MV-4-11 (cell line): ENCODE measurements around the gene MT1B.

Source experiments
- DNase-seq: peaks from one replicate; lab custom pipeline; 2025; lab: John Stamatoyannopoulos, UW

Gene MT1B

DNA sequence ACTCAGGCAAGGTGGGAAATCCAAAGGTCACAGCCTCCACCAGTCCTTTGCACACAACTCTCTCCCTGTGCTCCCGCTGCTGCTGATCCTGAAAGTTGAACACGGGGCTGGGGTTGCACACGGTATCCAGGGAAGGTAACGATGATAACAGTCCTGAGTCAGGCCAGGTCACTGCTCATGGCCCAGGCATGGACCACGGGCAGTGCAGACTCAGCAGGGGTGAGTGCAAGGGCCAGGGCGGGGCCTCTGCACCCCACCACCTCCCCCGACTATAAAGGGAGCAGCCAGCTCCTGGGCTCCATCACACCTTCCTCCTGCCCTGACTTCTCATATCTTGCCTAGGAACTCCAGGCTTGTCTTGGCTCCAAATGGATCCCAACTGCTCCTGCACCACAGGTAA is at the start of gene MT1B:
TSS of gene MT1B (plus strand) at position 301 of the 400 bp plus-strand sequence. CDS start at position 369, 68 bp downstream.
- no peak for DNase-seq

DNA sequence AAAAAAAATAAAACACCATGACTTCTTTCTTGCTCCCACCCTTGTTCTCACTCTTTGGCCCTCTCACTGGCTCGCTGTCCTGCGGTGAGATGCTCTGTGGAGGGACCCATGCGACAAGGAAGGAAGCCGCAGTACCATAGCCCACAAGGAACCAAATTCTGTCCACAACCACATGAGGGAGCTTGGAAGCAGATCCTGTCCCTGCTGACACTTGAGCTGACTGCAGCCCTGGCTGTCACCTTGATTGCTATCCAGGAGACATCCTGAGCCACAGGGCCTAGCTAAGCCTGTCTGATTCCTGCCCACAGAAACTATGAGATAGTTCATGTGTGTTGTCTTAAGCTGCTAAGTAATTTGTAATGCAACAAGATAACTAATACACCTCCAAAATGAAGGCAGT is 48.1 kb upstream of the MT1B start:
- peak; percentile 51 for DNase-seq

DNA sequence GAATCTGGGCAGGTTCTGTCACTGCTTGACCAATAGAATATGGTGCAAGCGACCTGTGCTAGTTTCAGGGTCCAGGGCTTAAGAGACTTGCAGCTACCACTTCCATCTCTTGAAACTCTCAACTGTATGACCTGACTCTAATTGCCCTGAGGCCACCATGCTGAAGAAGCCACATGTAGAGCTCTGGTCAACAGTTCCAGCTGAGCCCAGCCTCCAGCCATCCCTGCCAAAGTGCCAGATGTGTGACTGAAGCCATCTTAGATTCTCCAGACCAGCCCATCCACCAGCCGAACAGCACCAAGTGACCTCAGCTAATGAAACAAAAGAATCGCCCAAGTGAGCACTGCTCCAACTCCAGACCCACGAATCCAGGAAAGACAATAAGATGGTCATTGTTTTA is 46.7 kb upstream of the MT1B start:
- DNase-seq = no peak

DNA sequence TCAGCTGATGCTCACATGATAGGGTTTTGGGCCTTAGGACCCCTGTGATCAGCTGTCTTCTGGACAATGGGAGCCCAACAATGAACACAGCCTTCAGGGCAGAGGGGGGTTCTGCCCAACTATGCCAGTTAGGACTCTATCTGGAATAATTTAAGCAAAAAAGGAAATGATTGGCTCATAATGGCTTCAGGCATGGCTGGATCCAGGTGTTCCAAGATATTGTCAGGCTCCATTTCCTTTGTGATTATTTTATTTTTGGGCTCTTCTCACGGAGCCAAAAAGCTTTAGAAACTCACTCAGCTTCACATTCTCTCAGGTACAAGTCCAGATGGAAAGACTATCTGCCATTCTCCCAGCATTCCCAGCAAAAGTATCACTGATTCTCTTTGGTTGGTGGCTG is 46.2 kb upstream of the MT1B start:
- DNase-seq = no peak

DNA sequence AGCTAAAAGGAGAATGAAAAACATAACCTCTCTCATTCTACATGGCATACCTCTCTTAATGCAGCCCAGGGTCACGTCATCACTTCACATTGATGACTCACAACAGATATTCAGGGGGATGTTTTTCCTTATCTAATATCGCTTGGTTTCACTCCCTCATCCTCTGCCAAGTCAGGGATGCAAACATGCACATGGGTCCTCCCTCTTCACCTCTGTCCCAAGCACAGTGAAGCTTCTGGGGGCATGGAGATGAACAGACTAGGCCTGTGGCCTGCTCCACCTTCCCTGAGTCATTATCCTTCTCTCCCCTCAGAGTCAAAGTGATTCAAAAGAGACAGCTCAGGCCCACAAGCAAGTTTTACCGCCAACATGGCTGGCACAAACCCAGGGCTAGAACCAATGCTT is 45.6 kb upstream of the MT1B start:
- DNase-seq = no peak

DNA sequence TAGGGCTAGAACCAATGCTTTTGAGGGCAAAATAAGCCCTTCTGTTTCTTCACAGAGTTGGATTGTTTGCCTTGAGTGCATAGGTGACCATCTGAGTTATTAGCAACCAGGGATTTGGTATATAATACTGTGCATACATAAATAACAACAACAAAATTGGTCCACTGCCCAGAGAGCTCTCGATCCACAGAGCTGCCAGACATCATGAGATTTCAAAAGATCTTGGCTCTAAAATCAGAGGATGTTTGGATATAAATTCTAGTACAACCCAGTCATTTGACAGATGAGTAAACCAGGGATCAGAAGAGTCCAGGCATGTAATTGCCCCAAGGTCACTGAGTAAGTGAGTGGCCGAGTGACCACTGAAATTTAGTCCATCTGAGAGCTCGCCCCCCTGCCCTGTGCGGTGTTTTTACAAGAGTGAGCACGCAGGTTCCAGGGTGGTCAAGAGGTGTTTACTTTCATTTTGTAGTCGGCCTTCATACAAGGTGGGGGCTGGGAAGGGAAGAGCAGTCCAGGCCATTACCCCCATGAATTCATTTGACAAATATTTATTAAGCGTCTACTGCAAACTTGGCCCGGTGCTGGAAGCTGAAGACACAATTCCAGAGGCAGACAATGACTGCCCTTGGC is 45.1 kb upstream of the MT1B start:
- DNase-seq = no peak

DNA sequence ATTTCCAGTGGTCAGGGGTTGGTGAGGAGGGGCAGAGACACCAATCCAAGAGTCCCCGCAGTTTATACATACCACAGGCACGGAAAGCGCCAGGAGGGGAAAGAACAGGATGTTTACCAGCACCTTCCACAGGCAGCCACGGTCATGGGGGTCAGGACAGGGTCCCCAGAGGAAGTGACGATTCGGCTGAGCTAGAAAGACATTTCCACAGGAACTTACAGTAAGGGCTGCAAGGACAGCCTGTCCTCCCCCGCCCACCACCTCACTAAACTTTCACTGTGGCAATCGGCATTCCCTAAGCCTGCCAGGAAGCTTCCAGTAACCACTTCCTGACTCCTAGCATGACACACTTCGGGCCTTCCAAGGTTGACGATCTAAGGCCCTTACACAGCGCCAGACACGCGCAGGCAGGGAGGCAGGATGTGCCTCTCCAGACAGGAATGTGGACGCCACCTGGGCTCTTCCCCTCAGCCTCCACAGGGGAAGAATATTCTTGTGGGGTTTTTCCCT is 44.5 kb upstream of the MT1B start:
- peak; percentile 4 for DNase-seq

DNA sequence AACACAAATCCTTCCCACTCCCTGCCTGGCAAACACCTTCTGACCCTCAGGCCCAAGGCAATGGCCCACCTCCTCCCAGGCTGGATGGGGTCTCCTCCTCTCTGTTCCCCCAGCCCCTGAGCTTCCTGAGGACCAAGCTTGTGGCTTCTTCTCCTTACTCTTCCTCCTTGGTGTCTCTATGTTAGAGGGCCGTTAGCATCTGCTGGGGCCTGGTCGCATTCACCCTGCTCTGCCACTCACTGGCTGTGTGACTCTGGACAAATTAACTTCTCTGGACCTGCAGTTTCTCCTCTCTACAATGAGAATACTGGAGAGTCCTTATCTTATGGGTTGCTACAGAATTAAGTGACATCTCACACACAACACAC is 44.0 kb upstream of the MT1B start:
- no peak for DNase-seq

DNA sequence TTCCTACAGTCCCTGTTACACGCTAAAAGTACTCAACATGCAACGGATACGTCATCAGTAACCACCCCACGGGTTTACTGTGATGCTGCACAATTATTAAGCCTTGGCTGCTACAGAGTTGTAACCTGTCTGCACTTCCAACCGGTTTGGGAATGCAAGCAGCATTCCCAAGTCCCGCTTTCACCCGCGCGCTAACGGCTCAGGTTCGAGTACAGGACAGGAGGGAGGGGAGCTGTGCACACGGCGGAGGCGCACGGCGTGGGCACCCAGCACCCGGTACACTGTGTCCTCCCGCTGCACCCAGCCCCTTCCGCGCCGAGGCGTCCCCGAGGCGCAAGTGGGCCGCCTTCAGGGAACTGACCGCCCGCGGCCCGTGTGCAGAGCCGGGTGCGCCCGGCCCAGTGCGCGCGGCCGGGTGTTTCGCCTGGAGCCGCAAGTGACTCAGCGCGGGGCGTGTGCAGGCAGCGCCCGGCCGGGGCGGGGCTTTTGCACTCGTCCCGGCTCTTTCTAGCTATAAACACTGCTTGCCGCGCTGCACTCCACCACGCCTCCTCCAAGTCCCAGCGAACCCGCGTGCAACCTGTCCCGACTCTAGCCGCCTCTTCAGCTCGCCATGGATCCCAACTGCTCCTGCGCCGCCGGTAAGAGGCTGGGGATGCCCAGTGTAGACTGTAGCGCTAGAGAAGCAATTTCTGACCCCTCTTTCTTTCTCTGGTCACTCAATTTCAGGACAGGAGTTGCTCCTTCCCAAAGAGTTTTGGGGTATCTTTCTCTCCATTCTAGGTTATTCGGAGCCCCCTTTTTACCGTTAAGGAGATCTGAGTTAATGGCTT is 43.4 kb upstream of the MT1B start, which contains the start of gene MT2A:
TSS of gene MT2A (plus strand) at position 542 of the 833 bp plus-strand sequence. CDS start at position 614, 72 bp downstream.
- peak; percentile 96 for DNase-seq

DNA sequence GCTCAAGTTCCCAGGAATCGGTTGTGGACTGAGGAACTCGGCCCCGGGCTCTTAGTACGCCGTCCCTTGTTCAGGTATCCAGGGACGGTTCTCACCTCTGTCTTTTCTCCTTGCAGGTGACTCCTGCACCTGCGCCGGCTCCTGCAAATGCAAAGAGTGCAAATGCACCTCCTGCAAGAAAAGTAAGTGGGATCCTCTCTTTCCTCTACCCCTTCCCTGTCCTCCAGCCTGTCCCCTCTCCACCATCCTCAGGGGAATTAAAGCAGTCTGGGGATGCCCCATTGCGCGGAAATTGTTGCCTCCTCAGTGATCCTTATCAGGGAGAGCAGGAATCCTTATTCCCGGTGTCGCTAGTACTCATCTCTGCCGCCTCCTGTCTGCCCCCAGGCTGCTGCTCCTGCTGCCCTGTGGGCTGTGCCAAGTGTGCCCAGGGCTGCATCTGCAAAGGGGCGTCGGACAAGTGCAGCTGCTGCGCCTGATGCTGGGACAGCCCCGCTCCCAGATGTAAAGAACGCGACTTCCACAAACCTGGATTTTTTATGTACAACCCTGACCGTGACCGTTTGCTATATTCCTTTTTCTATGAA is 42.7 kb upstream of the MT1B start:
- DNase-seq = no peak

DNA sequence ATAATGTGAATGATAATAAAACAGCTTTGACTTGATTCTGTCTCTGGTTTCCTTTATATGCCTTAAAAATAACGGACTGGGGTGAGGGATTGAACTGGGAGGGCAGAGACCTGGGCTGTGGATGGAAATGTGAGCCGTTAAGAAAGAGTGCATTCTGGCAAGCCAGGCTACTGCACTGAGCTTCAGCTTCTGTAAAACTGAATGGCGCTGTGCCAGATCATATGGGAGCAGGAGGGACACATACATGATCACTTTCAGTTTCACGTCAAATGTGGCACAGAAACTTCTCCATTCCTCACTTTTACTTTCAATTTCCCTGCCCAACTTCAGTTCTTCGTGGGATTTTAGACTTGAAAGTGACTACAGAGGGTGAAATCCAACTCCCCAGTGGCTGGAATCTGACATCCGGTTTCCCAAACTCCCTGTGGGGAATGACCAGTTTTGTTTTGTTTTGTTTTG is 42.2 kb upstream of the MT1B start:
- peak; percentile 97 for DNase-seq

DNA sequence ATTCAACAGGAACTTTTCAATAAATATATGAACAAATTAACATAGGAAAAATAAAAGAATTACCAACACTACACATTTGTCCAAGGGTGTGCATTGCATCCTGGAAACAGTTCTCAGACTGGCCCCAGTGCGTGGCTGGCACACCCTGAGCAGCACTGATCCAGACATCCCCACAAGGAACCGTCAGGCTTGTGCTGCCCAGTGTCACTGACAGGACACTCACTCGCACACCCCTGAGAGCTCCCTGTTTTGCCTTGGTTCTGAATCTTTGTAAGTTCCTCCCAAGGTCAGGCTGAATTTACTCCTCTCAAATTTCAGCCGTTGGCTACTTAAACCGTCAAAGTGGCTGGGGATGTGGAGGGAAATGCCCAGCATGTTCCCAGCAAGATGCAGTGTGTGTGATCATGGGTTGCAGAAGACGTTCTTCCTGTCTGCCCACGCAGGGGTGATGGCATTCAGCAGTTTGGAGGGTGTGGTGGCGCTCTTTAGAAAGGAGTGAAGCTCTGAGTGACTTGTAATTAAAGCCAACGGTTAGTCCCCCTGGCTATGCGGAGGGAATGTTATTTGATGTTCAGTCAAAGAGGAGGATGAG is 41.6 kb upstream of the MT1B start:
- DNase-seq = peak; percentile 43

DNA sequence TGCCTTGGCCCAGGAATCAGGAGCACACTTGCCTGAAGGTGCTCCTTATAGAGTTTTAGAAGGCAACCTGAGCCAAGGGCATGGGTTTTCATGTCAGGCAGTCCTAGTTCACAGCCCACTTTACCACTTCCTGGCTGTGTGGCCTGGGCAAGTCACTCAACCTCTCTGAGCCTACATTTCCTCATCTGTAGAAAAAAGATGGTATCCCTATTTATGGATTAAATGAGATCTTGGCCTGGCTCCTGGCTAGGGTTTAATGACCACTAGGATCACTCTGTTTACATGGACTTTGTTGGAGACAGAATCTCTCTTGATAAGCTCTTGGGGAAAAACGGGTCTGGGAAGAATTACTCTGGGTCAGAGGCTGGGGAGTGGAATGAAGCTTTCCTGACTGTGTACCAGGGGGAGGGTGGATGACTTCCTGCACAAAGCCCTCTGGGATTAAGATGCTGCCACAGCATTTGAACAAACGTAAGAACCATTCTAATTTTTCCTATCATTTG is 41.0 kb upstream of the MT1B start:
- no peak for DNase-seq

DNA sequence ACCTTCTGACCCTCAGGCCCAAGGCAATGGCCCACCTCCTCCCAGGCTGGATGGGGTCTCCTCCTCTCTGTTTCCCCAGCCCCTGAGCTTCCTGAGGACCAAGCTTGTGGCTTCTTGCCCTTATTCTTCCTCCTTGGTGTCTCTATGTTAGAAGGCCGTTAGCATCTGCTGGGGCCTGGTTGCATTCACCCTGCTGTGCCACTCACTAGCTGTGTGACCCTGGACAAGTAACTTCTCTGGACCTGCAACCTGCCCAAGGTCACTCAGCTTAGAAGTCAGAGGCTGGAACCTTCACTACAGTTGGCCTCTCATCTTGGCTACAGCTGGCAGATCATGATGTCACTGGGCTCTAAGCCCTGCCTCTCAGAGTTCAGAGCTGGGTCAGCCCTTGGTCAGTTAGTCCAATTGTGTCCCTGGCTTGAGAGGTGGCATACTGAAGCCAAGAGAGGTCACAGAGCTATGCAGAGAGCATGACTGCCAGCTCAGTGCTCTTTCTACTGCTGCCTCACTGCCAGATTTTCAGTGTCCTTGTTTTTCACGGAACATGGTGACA is 40.3 kb upstream of the MT1B start:
- no peak for DNase-seq

DNA sequence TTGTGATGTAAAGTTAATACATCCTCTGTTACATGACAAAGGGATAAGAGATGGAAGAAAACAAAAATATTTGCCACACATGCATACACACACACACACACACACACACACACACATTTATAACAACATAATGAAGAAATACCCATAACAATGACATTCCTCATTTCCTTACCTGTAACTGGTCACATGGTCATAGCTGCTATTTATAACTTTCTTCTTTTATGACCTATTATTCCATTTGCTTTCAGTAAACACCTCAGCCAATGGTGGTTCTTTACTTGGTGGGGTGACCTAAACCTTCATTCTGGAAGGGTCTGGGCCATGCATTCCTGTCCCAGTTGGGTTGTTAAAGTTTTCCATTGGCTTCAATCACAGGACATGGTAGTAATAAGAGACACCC is 38.0 kb upstream of the MT1B start:
- DNase-seq = no peak

DNA sequence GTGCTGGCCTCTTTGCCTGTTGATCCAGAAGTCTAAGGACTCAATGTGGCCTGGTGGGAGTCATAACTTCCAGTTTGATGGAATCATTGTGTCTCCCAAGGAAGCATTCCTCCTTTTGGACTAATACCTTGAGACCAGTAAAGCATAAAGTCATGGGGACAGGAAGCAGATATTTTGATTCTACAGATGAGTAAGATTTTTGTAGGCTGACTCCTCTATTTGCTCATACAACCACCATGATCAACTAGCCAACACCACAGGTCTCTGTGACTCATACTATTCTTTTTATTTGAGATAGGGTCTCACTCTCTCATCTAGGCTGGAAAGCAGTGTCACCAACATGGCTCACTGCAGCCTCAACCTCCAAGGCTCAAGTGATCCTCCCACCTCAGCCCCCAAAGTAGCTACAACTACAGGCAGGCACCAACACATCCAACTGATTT is 37.1 kb upstream of the MT1B start:
- DNase-seq = no peak

DNA sequence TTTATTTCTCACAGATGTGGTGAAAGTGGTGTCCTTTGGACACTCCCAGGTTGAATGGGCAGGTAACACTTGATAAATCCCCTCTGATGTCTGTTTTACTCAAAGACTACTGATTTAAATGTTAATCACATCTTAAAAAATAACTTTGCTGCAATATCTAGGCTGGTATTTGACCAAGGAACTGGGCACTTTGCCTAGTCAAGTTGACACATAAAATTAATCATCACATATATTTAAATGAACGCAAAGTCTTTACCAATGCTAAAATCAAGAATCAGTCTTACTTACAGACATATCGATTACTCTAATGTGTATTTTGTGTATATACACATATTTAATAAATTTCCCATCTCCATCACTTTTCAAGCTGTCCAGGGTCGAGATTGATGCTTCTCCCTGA is 36.3 kb upstream of the MT1B start:
- DNase-seq = no peak

DNA sequence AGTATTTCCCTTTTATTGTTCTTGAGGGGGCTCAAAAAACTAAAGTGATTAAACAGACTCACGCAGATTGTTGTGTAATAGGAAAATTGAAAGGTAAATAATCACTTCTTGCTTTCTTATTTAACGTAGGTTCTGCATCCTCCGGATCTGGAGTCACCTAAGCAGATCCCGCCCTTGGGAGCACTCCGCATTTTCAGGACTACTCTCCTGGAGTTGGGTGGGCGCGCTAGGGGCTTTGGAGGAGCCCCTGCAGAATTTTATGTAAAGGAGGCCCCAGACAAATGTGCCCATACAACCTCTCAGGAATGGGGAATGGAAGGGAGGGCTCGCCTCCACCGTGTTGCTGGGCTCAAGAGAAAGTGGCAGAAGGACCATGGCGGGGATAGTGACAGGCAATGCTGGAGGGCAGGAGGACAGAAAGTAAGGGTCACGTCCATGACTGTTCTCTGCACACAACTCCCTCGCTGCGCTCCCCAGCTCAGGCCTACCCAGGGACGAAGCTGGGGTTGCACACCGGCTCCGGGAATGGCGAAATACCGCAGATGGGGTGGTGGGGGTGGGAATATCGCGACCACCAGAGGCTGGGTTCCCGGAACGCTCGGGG is 35.0 kb upstream of the MT1B start:
- no peak for DNase-seq

DNA sequence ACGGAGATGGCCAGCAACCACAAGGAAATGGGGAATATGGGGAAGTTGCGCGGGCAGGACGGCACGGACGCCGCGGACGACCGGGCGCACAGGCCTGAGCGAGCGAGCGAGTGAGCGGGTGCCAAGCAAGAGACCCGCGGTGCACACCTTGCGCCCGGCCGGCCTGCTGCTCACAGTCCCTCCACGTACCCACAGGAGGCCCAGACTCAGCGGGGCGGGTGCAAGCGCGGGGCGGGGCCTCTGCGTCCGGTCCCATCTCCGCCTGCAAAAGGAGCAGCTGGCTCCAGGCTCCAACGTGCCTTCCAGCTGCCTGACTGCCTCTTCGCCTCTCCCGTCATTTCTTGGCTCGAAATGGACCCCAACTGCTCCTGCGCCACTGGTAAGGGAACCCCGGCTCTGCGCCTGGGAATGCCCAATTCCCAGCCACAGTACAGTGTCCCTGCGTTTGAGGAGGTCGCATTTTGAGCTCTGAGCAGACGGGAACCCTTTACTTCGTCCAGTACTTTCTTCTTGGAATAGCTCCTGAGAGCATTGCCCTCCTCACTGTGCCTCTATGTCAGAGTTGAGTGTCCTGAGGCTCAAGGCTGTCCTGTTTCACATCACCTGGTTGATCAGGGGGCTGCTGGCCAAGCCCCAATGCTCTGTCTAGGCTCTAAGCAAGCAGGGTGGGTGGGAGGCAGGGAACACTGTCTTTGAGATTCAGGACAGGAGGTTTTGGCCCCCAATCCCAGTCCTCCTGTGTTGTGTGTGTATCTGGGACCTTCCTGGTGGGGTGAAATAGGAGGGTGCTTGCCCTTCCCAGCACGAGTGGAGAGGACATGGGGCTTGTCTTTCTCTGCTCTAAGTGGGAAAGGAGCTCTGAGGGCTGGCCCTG is 34.2 kb upstream of the MT1B start:
- DNase-seq = peak; percentile 26

DNA sequence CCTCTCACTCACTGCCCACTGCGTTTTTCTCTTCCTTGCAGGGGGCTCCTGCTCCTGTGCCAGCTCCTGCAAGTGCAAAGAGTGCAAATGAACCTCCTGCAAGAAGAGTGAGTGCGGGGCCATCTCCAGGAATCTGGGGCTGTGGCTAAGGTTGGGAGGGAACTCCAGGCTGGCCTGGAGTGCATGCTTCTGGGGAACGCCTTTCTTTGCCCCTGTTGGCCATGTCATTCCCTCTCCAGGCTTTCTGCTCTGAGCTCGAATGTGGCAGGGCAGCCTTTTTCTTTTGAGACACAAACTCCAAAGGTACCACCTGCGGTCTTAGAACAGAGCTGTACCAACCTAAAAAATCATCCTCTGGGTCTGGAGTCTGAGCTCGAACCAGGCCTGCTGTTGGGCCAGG is 33.5 kb upstream of the MT1B start:
- DNase-seq = no peak
